Endometrial microvascular endothelial cells (primary cell): ENCODE data around the gene PAMR1. TPM values are rescaled to one million over a fixed set of nuclear protein-coding genes. Genes with fewer than 3 reads are reported as not detected.
"Not testable (repeated sequence)": the region's sequence is repeated elsewhere in the genome, so short reads cannot be mapped to it uniquely, and the experiment has no call there.

Experiments
- in situ Hi-C: cut with HindIII; loops from 2 replicates; pipeline ENCODE4 v1.10.0; 2017; ENCODE audit warnings: low sequenced_read_pairs, low pct_unique_long_range_greater_than_20kb; ENCODE audit errors: inconsistent ontology term
- total RNA-seq: library from RNA; depleted of rRNA; stranded (reverse); fragments of >200 nt; gene quantifications from one replicate; pipeline ENCODE4 v1.2.3, GENCODE V29; 2015; ENCODE audit errors: inconsistent ontology term

The PAMR1 gene
- total RNA-seq, 1 donor from 2014 or later = 0.37 TPM

DNA sequence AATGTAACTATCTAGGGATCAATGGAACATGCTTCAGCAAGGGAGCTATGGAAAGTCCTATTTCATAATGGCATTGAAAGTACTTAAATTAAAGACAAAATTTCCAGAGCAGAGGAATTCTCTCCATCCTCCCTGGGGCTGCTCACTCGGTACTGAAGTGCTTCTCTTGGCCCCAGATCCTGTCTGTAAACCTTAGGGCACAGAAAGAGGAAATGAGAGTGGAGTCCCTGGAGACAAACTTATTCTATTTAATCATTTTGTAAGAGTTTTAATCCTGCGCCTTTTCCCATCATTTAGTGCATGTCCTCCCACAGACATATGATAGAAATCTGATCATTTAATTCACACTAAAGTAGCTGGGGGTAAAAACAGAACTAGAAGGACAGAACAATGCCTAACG lies 20.9 kb upstream of the PAMR1 start:
- in situ Hi-C loops = no loop called here

DNA sequence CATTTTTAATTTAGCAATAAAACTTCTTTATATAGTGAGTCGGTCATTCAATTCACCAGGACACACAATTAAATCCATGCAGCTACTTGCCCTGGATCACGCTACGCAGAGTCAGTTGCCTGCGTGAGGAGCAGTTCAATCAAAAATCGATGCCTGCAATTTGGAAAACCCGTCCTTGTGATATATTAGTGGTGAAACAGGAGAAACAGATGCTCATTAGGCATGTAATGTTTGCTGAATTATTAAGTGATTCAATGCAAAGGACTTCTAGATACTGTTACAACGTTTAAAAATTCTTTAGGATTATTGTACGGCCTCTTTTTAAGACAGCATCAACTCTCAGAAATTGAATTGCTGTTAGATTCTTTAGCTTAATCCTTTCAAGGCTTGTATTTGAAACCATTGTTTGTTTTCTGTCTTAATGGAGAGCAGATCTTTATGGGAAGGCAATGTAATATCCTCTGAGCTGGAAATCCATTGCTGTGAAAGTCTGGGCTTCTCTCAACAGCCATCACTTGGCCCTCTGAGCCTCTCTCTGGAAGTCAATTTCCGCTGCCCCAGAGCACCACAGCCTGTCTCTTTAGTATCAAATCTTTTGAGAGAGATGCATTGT lies 20.1 kb upstream of the PAMR1 start:
- in situ Hi-C loops = no loop called here

DNA sequence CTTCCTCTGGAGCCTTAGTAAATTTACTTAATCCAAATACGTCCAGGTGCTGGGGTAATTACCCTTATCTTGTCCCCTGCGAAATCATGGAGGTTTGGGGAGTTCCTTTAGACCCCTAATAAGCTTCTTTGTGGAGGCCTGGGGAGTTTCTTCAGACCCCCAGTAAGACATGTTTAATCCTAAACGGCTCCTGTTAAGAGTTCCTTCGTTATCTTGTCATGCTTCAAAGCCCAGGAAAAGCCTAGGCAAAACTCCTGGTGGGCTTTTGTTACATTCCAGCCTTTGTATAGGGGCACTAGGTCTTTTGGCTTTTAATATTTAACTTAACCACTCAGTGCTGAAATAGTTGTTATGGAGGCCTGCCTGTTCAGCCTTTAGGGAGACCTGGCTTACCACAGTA lies 18.1 kb upstream of the PAMR1 start:
- in situ Hi-C loops = no loop called here

DNA sequence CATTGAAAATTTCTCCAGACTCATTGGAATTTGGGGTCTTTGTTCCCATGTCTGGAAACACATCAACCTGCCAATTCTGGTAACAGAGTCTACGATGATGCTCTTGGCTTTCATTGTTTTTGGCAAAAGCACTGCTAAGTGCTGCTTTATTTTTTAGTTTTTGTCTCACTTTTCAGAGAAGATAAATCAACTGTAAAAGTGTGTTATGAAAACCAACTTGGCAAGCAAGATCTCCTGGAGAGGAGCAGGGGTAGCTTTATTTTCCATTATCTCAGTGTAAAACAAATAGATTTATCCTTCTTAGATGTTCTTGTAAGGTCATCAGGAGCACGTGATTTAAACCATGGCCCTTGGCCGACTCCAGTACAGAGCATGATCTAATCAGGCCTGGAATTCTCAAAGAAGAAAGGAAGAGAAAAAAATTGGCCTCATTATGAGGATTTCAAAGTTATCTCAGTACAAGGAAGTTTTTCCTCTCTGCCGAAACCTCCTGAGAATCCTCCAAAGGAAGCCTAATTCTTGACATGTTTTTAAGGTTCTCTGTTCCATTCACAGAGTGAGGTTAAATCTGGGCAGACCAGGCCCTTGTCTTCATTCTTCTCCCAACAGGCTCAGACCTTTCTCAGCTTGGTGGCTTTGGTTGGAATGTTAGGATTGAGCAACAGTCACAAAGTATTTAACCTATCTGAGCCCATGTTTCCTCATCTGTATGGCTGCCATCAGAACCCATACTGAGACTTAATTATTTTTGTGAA lies 16.4 kb upstream of the PAMR1 start:
- in situ Hi-C loops = no loop called here

DNA sequence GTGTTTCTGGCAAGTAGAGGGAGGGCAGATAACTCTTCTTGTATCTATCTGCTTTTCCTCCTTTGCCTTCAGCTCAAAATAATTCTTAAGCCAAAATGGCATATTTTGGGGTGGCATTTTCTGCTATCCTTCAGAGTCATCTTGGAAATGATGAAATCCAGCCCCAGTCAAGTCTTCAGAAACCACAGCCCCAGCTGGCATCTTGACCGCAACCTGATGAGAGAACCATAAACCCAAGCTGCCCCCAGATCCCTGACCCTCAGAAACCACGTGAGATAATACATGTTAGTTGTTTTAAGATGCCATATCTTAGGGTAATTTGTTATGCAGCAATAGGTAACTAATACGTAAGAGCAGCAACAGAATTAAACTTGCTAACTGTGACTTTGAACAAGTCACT lies 15.1 kb upstream of the PAMR1 start:
- in situ Hi-C loops = no loop called here

DNA sequence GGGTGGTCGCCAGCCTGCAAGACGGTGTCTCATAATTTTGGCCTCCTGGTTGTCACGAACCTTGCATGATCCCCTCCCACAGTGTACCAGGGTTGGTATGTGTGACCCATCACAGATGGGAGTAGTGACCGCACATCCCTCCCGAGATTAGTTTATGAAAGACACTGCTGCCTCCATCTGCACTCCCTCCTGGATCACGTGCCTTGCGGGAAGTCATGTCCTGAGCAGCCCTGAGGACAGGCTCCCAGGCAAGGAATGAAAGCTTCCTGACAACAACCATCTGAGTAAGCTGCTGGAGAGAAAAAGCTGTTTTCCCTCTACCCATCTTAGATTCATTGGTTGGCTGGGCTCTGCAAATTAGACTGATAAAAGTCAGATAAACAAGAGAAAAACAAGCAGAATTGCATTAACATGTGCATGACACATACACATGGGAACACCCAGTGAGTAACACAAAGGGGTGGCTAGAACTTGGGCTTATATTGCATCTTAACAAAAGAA lies 14.4 kb upstream of the PAMR1 start:
- in situ Hi-C loops = no loop called here

DNA sequence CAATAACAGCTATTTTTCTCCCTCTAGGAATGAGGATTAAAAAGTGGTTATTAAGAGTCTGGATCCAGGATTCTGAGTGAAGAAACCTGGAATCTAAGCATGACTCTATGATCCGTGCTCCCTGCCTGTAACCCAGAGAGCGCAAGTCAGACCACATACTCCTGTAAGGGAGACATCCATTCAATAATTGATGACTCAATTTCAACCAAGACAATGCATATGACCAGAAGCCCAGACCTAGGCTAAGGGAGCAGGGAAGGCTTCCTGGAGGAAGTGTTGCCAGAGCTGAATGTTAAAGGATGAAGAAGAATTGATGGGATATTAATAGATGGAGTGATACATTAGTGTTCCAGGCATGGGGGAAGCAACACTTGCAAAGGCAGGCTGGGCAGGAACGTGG lies 13.8 kb upstream of the PAMR1 start:
- in situ Hi-C loops = no loop called here

DNA sequence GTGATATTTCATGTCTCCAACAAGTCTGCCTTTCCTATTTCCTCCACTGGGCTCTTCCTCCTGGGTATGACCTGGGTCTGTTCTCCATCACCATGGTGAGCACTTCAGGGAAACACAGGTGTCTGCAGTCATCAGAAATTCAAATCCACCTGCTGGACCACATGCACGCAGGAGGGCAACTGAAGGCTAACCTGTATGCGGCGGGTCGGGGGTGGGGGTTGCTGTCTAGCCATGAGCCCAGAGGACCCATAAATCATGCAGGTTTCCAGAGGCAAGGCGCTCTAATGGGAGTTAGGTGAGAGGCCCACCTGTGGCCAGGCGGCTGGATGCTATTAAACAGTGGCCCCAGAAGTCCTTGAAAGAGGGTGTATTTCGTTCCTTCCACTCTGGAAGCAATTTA lies 11.1 kb upstream of the PAMR1 start:
- in situ Hi-C loops = no loop called here

DNA sequence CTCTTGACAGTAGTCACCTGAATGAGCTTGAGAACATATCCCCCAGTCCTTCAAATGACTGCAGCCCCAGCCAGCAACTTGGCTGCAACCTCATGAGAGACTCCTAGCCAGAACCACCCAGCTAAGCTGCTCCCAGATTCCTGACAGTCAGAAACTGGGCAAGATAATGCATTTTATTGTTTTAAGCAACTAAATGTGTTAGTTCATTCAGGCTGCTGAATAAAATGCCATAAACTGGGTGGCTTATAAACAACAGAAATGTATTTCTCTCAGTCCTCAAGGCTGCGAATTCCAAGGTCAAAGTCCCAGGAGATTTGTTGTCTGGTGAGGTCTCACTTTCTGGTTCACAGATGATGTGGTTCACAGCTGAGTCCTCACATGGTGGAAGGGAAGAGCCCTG lies 5.8 kb upstream of the PAMR1 start:
- in situ Hi-C loops = no loop called here

DNA sequence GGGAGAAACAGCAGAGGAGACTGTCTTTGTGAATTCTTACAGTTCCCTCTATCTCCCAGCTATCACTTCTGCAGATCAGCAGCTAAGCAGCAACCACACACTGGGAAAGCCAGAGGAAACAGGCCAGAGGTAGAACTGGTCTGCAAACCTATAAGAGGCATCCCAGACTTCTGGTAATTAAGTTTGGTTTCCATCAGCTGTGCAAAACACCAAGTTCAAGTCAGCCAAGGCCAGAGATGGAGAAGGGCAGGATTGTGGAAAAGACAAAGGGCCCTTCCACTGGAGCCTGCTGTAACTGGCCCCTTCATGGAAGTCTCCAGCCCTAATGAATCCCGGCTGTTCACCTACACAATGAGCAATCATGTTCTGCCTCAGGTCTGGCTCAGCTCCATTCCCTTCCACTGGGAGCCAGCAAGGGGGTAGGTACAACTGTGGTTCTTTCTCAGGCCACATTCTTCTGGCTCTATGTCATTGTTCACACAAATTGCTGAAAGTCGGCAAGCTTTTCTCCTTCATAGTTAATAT lies 4.6 kb upstream of the PAMR1 start:
- in situ Hi-C loops = no loop called here

DNA sequence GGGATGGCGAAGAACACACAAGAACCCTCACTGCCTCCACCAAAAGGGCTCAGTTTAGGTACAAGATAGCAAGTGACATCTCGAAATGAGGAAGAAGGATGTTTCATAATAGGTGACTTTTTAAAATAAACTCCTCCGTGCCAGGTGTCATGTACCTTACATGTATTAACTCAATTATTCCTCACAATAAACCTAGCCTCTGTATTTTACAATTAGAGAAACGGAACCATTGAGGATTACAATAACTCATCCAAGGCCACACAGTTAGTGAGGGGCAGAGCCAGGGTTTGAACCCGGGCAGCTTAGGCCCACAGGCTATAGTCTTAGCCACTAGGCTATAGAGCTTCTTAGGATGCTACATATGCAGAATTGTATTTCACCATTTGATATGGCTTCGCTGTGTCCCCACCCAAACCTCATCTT lies 965 bp upstream of the PAMR1 start:
- in situ Hi-C loops = no loop called here

DNA sequence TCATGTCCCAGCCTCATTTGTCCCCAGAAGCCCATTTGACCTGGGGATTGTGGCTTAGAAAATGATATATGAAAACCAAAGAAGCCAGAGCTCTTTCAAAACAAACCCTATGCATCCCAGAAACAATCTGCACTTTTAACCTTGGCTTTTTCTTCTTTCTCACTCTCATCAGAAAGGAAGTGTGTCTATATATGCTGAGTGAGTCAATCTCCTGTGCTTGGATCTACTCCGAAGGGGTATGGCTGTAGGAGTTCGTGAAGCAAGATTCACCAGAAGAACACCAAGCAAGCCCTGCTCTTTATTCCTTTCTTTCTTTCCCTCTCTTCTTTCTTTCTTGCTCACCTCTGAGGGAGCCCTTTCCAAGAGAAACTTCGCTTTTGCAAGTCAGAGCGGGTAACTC lies 636 bp downstream of the PAMR1 start:
- in situ Hi-C loops = no loop called here

DNA sequence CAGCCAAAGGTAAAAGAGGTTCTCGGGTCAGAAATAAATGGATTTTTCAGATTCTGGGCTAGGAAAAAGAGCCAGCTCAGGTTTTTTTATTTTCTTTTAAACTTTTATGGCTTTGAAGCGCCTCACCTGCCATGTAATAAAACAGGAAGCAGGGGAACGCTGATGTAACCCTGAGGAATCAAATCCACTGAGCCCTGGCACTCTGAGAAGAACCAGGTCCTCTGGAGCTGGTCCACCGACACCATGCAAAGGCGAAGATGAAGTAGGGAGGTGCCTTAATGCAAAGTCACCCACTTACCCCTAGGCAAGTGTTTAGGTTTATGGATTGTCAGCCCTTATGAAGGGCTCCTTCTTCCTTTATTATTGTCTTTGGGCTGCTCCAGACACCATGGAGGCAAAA lies 1.6 kb downstream of the PAMR1 start:
- in situ Hi-C loops = no loop called here

DNA sequence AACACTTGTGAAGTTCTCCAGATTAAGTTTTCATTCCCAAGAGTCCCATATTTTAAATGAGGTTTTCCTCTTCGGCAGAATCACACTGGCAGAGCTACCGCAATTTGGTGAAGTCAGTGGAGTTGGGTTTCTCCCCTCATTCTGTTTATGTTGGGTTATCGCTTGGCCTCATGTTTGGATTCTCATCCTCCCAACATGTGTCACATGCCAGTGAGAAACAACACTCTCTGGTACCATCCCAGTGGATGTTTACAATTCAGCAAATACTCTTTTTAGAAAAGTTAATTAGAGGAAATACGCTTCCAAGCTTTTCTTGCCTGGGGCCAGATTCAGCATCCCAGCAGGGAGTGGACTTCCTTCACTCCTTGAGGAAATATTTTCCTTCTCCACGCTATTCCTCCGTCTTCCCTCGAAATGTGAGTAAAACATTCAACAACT lies 2.1 kb downstream of the PAMR1 start:
- in situ Hi-C loops = no loop called here

DNA sequence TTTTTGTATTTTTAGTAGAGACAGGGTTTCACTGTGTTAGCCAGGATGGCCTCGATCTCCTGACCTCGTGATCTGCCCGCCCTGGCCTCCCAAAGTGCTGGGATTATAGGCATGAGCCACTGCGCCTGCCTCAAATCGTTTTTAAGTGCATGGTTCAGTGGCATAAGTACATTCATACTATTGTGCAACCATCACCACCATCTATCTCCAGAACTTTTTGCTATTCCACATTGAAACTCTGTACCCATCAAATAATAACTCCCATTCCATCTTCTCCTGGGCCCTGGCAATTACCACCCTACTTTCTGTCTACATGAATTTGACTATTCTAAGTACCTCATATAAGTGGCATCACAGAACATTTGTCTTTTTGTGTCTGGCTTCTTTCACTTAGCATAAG lies 3.3 kb downstream of the PAMR1 start:
- in situ Hi-C loops = not testable (repeated sequence)

DNA sequence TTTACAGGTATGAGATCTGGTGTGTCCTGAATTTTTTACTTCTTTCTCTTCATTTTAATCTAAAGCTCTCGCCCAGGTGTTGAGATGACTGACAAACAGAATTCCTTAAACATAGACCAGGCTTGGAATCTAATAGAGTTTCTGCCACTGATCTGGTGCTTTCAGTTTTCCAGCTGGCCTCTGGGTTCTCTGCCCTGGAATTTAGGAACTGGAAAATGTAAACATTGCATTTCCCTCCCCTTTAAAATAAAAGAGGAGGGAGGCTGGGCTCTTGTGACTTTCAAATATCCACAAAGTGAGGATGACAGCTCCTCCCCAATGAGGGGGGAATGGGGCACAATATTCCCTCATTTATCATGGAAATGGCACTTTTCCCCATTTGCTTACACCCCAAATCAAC lies 5.0 kb downstream of the PAMR1 start:
- in situ Hi-C loops = no loop called here

DNA sequence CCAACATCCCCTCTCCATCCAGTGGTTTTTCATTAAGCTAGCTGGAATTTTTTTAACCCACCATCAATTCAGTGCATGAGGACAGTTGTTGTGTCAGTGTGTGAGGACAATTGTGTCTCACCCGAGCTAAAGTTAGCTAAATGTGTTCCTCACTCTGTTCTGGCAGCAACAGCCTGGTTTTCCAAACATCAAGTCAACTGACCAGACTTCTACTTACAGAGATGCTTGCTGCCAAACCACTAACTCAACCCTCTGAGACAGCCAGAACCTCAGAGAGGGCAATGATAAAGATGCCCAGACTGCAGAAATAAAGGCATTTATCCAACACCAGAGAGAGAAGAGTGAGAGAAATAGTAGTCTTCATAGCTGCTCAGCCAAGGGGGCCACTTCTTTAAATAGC lies 6.7 kb downstream of the PAMR1 start:
- in situ Hi-C loops = no loop called here

DNA sequence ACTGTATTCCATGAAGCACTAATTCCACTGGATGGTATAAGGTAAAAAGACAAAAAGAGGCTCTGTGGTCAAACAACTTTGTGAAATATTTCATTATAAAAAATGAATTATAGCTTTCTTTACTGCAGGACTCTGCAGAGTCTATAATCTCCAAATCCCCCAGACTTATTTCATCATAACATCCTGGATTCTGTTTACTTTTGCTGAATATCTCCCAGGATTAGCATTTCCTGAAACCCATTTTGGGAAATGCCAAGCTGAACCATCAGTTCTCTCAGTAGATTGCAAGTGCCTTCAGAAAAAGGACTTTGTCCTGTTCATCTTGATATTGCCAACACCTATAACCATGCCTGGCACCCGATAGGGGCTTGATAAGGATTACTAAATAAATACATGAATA lies 7.9 kb downstream of the PAMR1 start:
- in situ Hi-C loops = no loop called here

DNA sequence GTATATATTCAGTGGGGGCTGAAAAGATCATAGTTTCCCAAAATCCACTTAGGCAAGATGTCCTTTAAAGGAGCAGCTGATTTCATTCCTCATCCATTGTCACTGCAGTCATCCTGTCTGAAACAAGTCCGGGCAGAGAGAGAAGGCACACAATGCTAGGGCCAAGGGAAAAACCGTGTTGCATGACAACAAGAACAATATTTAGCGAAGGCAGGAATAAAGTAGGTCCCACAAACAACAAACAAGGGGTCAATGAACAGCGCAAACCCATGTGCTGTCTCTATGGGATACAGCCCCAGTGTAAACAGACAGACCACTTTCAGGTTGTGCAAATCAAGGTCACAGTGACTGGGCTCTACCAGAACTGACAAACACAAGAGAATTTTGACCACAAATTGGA lies 9.0 kb downstream of the PAMR1 start:
- in situ Hi-C loops = no loop called here

DNA sequence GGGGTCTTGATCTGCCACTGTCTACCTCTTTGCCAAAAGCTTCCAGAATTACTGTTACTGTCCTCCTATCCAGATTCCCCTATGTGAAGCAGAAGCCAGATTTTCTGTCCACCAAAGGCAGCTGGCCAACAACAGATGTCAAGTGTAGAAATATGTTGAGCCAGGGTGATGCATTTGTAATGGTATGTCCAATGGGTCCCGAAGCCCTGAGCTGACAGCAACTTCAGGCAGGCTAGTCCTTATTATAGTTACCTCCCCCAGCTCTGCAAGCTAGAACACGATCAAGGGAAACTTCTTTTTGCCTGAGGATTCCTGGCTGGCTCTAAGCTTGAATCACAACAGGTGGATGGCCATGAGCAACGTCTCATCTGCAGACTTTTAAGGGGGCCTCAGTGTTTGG lies 10.2 kb downstream of the PAMR1 start:
- in situ Hi-C loops = no loop called here
